CD4-positive, CD25-positive, alpha-beta regulatory T cell (primary cell): ENCODE measurements around the gene MUC15. TPM values are rescaled to one million over a fixed set of nuclear protein-coding genes. Genes with fewer than 3 reads are reported as not detected.

Experiments used
- ATAC-seq, 2 donors: fragments of 150-1000 bp; cut with Tn5 transposase; one replicate each; pipeline ENCODE4 v1.10.0; 2021; ENCODE audit warnings: low read depth in 2 of 2, moderate number of reproducible peaks in 2 of 2, moderate library complexity in 1 of 2
- DNase-seq, 3 donors: peaks; one replicate each; pipeline versions ENCODE4 v3.0.0 to v3.0.0-alpha.2; 2012 to 2022; ENCODE audit warnings: mixed read lengths in 1 of 3
- H3K27ac ChIP-seq: one replicate; pipeline ENCODE4 v1.7.0; 2013; ENCODE audit warnings: mild to moderate bottlenecking, low read length; ENCODE audit not compliant: insufficient read depth, poor library complexity, severe bottlenecking
- H3K27me3 ChIP-seq: one replicate; pipeline ENCODE4 v1.7.0; 2013; ENCODE audit warnings: low read length; ENCODE audit not compliant: control insufficient read depth, insufficient read depth
- H3K36me3 ChIP-seq: one replicate; pipeline ENCODE4 v1.7.0; 2013; ENCODE audit warnings: mild to moderate bottlenecking, low read length, moderate library complexity; ENCODE audit not compliant: control insufficient read depth, insufficient read depth
- H3K4me1 ChIP-seq: 2 replicates; pipeline ENCODE4 v1.7.0; 2013; ENCODE audit warnings: mild to moderate bottlenecking, low read length; ENCODE audit not compliant: insufficient read depth, control insufficient read depth, poor library complexity, severe bottlenecking
- H3K4me3 ChIP-seq: one replicate; pipeline ENCODE4 v1.7.0; 2013; ENCODE audit warnings: low read depth, mild to moderate bottlenecking, low read length, moderate library complexity
- H3K9me3 ChIP-seq, 2 experiments: 1 replicate in 1 of 2; 2 replicates in 1 of 2; pipeline ENCODE4 v1.7.0; 2013; ENCODE audit warnings: low read length in 2 of 2, mild to moderate bottlenecking in 1 of 2, moderate library complexity in 1 of 2; ENCODE audit not compliant: control insufficient read depth in 2 of 2
- H3K27ac Mint-ChIP-seq, 3 donors: one replicate each; pipeline ENCODE4 v1.8.0; 2020 to 2022; ENCODE audit warnings: mild to moderate bottlenecking in 3 of 3, mixed read lengths in 3 of 3, moderate library complexity in 2 of 3
- H3K27me3 Mint-ChIP-seq: one replicate; pipeline ENCODE4 v1.8.0; 2022; ENCODE audit warnings: mild to moderate bottlenecking, mixed read lengths
- H3K36me3 Mint-ChIP-seq: one replicate; pipeline ENCODE4 v1.8.0; 2020; ENCODE audit warnings: mixed read lengths
- H3K4me1 Mint-ChIP-seq, 4 donors: one replicate each; pipeline ENCODE4 v1.8.0; 2020 to 2022; ENCODE audit warnings: mixed read lengths in 4 of 4, mild to moderate bottlenecking in 1 of 4
- H3K4me3 Mint-ChIP-seq, 4 donors: one replicate each; pipeline ENCODE4 v1.8.0; 2020 to 2022; ENCODE audit warnings: mild to moderate bottlenecking in 4 of 4, mixed read lengths in 4 of 4, moderate library complexity in 3 of 4
- H3K9me3 Mint-ChIP-seq, 7 donors: one replicate each; pipeline ENCODE4 v1.8.0; 2020 to 2022; ENCODE audit warnings: mixed read lengths in 7 of 7, mild to moderate bottlenecking in 3 of 7, moderate library complexity in 2 of 7
- polyA plus RNA-seq, 4 donors: library from polyadenylated mRNA; unstranded; fragments of 300-500 nt; fragmentation: Illumina TruSeq; gene quantifications; one replicate each; pipeline ENCODE4 v1.2.3, GENCODE V29; 2021
- total RNA-seq: library from RNA; stranded (reverse); gene quantifications from one replicate; pipeline ENCODE4 v1.2.3, GENCODE V29; 2022

The MUC15 gene
- total and polyA plus RNA-seq, 5 donors from 2014 or later, result not detected

GRCh38 chr11:26584818-26585217 lies 12.8 kb upstream of the MUC15 start:
- H3K27me3 Mint-ChIP-seq, result no peaks in the 10 kb centered on the region
- no peak for DNase-seq
- Histone ChIP-seq H3K4me3 (no peak overlapping the region), H3K9me3 (peaks cover 0 to 2% of the 10 kb centered on the region in 2 experiments), H3K27ac (no peak overlapping the region), H3K4me1 (no peaks in the 10 kb centered on the region), H3K36me3 (no peaks in the 10 kb centered on the region), H3K27me3 (no peaks in the 10 kb centered on the region)
- no peak for ATAC-seq
- H3K4me1 Mint-ChIP-seq, result peaks cover 0 to 2% (median 0%) of the 10 kb centered on the region in 4 donors
- no peak overlapping the region for H3K27ac Mint-ChIP-seq
- no peaks in the 10 kb centered on the region for H3K36me3 Mint-ChIP-seq
- H3K9me3 Mint-ChIP-seq, result peaks cover 2 to 22% (median 6%) of the 10 kb centered on the region in 7 donors
- no peak overlapping the region for H3K4me3 Mint-ChIP-seq

- Histone ChIP-seq H3K27me3 (no peaks in the 10 kb centered on the region), H3K36me3 (no peaks in the 10 kb centered on the region), H3K4me1 (no peaks in the 10 kb centered on the region), H3K4me3 (no peak overlapping the region), H3K27ac (no peak overlapping the region), H3K9me3 (no peaks in the 10 kb centered on the region)
- Mint-ChIP-seq H3K27ac (no peak overlapping the region), H3K9me3 (peaks cover 0 to 17% (median 5%) of the 10 kb centered on the region in 7 donors), H3K4me1 (peaks cover 0 to 2% (median 0%) of the 10 kb centered on the region in 4 donors), H3K4me3 (no peak overlapping the region), H3K36me3 (no peaks in the 10 kb centered on the region), H3K27me3 (no peaks in the 10 kb centered on the region)
- ATAC-seq, result no peak
- DNase-seq, result no peak
These were observed 11.5 kb upstream of the MUC15 start for GRCh38 chr11:26583550-26583949.

DNA sequence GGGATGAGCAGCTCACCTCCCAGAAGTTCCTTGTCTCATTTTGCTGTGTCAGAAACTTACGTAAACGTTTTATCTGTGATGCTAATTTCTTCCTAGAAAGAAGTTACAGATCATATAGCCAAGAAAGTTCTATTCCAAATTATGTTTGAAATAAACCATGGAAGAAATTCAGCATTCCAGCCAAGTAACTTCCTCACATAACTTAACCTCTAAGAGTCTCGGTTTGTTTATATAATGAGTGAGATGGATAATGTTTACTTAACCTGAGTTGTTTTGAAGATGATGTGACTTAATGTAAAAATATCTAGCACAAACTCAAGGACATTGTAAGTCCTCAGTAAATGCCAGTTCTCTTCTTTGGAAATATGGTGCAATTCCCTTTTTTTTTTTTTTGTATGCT lies 8.9 kb upstream of the MUC15 start:
- peaks cover 0 to 2% (median 0%) of the 10 kb centered on the region in 4 donors for H3K4me1 Mint-ChIP-seq
- DNase-seq (no peak), ATAC-seq (no peak)
- no peaks in the 10 kb centered on the region for H3K36me3 Mint-ChIP-seq
- H3K9me3 ChIP-seq, result no peaks in the 10 kb centered on the region
- no peak overlapping the region for H3K4me3 ChIP-seq
- no peaks in the 10 kb centered on the region for H3K27me3 ChIP-seq
- H3K4me1 ChIP-seq, result no peaks in the 10 kb centered on the region
- no peak overlapping the region for H3K27ac ChIP-seq
- no peaks in the 10 kb centered on the region for H3K27me3 Mint-ChIP-seq
- no peaks in the 10 kb centered on the region for H3K36me3 ChIP-seq
- H3K9me3 Mint-ChIP-seq, result peaks cover 0 to 8% (median 4%) of the 10 kb centered on the region in 7 donors
- H3K4me3 Mint-ChIP-seq, result no peak overlapping the region
- no peak overlapping the region for H3K27ac Mint-ChIP-seq

DNA sequence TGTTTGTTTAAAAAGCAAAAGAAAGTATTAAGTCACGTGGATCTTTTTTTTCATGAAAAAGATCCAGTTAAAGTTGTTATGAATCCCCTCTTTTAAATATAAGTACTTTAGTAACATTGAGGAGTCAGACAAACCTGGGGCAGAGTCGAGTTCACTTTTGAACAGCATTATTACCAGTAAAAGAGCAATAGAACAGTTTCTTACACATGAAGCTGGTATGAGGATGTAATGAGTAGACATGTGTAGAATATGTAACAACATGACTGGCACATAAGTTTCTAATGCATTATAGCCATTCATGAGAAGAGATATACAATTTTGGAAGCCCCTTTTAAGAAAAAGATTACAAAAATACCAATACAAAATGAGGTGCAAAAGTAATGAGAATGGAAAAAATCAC lies 7.6 kb upstream of the MUC15 start:
- H3K36me3 Mint-ChIP-seq, result no peaks in the 10 kb centered on the region
- ATAC-seq (no peak), DNase-seq (no peak)
- no peaks in the 10 kb centered on the region for H3K4me1 Mint-ChIP-seq
- no peak overlapping the region for H3K27ac Mint-ChIP-seq
- Histone ChIP-seq H3K4me3 (no peak overlapping the region), H3K27ac (no peak overlapping the region), H3K4me1 (no peaks in the 10 kb centered on the region), H3K36me3 (no peaks in the 10 kb centered on the region), H3K9me3 (no peaks in the 10 kb centered on the region), H3K27me3 (no peaks in the 10 kb centered on the region)
- H3K4me3 Mint-ChIP-seq, result no peak overlapping the region
- peaks cover 0 to 8% (median 3%) of the 10 kb centered on the region in 7 donors for H3K9me3 Mint-ChIP-seq
- H3K27me3 Mint-ChIP-seq, result no peaks in the 10 kb centered on the region

- Histone ChIP-seq H3K36me3 (no peaks in the 10 kb centered on the region), H3K9me3 (no peaks in the 10 kb centered on the region), H3K4me3 (no peak overlapping the region), H3K27ac (no peak overlapping the region), H3K4me1 (no peaks in the 10 kb centered on the region), H3K27me3 (no peaks in the 10 kb centered on the region)
- Mint-ChIP-seq H3K9me3 (peaks cover 0 to 8% (median 3%) of the 10 kb centered on the region in 7 donors), H3K4me1 (no peaks in the 10 kb centered on the region), H3K27me3 (no peaks in the 10 kb centered on the region), H3K27ac (no peak overlapping the region), H3K36me3 (no peaks in the 10 kb centered on the region), H3K4me3 (no peak overlapping the region)
- DNase-seq (no peak), ATAC-seq (no peak)
These were observed 7.1 kb upstream of the MUC15 start for GRCh38 chr11:26578998-26579661.

- Mint-ChIP-seq H3K4me1 (no peaks in the 10 kb centered on the region), H3K4me3 (no peak overlapping the region), H3K27me3 (no peaks in the 10 kb centered on the region), H3K9me3 (peaks cover 0 to 6% (median 2%) of the 10 kb centered on the region in 7 donors), H3K27ac (no peak overlapping the region), H3K36me3 (no peaks in the 10 kb centered on the region)
- Histone ChIP-seq H3K4me1 (no peaks in the 10 kb centered on the region), H3K27ac (no peak overlapping the region), H3K36me3 (no peaks in the 10 kb centered on the region), H3K9me3 (no peaks in the 10 kb centered on the region), H3K27me3 (no peaks in the 10 kb centered on the region), H3K4me3 (no peak overlapping the region)
- ATAC-seq (no peak), DNase-seq (no peak)
These were observed 3.9 kb upstream of the MUC15 start for GRCh38 chr11:26575946-26576345.

DNA sequence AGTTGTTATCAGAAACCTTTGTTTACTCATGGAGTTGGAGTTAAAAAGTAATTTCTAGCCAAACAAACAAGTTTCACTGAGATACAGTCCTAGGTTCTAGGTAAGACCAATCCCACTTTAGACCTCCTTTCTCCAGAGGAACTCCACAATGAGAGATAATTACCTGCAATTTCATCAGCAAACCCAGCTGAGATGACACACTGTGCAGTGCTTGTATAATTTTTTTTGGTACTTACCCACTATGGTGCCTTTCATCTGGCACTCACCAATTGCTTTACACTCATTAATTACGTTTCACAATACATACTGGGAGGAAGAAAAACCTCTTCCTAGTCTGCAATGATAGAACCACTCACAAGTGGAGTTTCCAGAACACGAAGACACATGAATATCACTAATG lies 1.8 kb upstream of the MUC15 start:
- ATAC-seq (no peak), DNase-seq (no peak)
- Mint-ChIP-seq H3K4me1 (no peaks in the 10 kb centered on the region), H3K36me3 (no peaks in the 10 kb centered on the region), H3K27me3 (no peaks in the 10 kb centered on the region), H3K27ac (no peak overlapping the region), H3K4me3 (no peak overlapping the region), H3K9me3 (peaks cover 0 to 3% (median 2%) of the 10 kb centered on the region in 7 donors)
- H3K27ac ChIP-seq, result no peak overlapping the region
- no peaks in the 10 kb centered on the region for H3K9me3 ChIP-seq
- no peaks in the 10 kb centered on the region for H3K27me3 ChIP-seq
- H3K4me1 ChIP-seq, result no peaks in the 10 kb centered on the region
- H3K36me3 ChIP-seq, result no peaks in the 10 kb centered on the region
- H3K4me3 ChIP-seq, result no peak overlapping the region

GRCh38 chr11:26572770-26573402 lies 823 bp upstream of the MUC15 start:
- no peaks in the 10 kb centered on the region for H3K27me3 Mint-ChIP-seq

More at GRCh38 chr11:26572770-26573402, 823 bp upstream of the MUC15 start:
- no peak overlapping the region for H3K4me3 ChIP-seq
- Mint-ChIP-seq H3K4me3 (no peak overlapping the region), H3K36me3 (no peaks in the 10 kb centered on the region), H3K27ac (no peak overlapping the region), H3K9me3 (peaks cover 0 to 4% (median 2%) of the 10 kb centered on the region in 7 donors), H3K4me1 (no peaks in the 10 kb centered on the region)
- H3K36me3 ChIP-seq, result no peaks in the 10 kb centered on the region
- no peak overlapping the region for H3K27ac ChIP-seq
- no peak for DNase-seq
- no peaks in the 10 kb centered on the region for H3K4me1 ChIP-seq
- H3K9me3 ChIP-seq, result no peaks in the 10 kb centered on the region
- no peaks in the 10 kb centered on the region for H3K27me3 ChIP-seq
- ATAC-seq, result no peak
